Astrocyte (in vitro differentiated cells and primary cell): ENCODE data around the gene INSRR.

Experiments used
- CTCF ChIP-seq: IDR thresholded peaks from 2 replicates; pipeline ENCODE4 v1.5.1; 2011; ENCODE audit warnings: low read depth, mild to moderate bottlenecking, inconsistent platforms, low read length, moderate library complexity; ENCODE audit not compliant: insufficient read depth
- EZH2 ChIP-seq: IDR thresholded peaks from 2 replicates; pipeline ENCODE4 v1.6.1; 2012; ENCODE audit warnings: mild to moderate bottlenecking, low read length, inconsistent platforms; ENCODE audit not compliant: insufficient read depth

DNA sequence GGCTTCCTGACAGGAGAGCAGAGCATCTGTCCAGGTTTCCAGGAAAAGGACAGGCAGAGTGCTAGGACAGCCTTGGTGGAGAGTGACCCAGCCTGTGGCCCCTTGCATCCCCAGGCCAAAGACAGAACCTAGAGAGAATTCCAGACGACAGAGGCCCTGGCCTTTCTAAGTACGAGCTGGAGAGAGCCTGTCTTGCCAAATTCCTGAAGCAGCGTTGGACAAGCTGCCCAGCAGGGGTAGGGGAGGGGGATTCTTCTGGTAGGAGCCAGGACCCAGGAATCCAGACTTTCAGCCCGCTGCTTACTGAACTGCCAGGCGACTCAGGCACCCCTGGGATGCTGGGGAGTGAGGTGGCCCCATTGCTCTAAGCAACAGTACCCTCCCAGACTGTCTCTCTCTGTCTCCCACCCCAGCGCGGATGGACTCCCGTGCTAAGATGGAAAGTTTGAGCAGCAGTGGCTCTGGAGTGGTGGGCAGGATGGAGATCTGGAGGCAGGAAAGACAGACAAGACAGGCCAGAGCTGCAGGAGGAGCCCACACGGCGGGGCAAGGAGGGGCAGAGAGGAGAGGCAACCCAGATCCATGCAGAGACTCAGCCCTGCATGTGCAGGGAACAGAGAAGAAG lies 25.8 kb upstream of the INSRR start:
- TF ChIP-seq CTCF: no peak
- no peak for TF ChIP-seq EZH2
